ENCODE data around the gene PARG.
"Not testable (repeated sequence)": the region's sequence is repeated elsewhere in the genome, so short reads cannot be mapped to it uniquely, and the experiment has no call there.

The PARG gene

DNA sequence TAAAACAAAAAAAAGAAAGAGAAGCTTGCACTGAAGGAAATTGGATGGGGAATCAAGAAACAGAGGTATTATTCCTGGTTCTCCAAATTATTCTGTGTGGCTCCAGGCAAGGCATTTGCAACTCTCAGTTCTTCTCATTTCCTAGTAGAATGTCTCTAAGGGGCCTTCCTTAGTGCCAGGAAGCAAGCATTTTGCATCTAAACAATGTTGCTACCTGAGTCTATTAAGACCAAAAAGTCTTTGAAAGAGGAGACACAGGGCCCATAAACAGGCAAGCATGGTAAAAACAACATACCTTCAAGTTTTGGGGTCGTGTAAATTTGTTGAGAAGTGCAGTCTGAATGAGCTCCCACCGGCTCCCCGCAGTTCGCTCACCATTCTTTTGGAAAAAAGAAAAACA is 19.8 kb downstream of the PARG start:
- not testable (repeated sequence) for H2BK15ac ChIP-seq (ENCODE audit: low read depth, poor library complexity, severe bottlenecking); H3K4me2 ChIP-seq (ENCODE audit: low read length, poor library complexity, severe bottlenecking); H2BK120ac ChIP-seq (ENCODE audit: low read depth, low read length); H3K18ac ChIP-seq (ENCODE audit: low read depth in 1 of 2, low read length in 2 of 2); H3K14ac ChIP-seq (ENCODE audit: low read length in 2 of 2); H3K4ac ChIP-seq (ENCODE audit: low read depth in 1 of 2, low read length in 2 of 2); H4K91ac ChIP-seq (ENCODE audit: low read length); H3K9ac ChIP-seq (ENCODE audit: low read length); H3K79me1 ChIP-seq (replicated peaks; ENCODE audit: low read length, poor library complexity, severe bottlenecking); H3K27ac ChIP-seq (ENCODE audit: low read length, poor library complexity, severe bottlenecking); H2BK12ac ChIP-seq (ENCODE audit: low read length in 2 of 2); H3K36me3 ChIP-seq (ENCODE audit: control insufficient read depth in 1 of 2, insufficient read depth in 2 of 2, low read depth in 1 of 2, low read length in 2 of 2); H3K4me1 ChIP-seq (ENCODE audit: control insufficient read depth, insufficient read depth, low read depth, low read length); H2AFZ ChIP-seq (ENCODE audit: low read depth, low read length); H3K9me3 ChIP-seq (ENCODE audit: control insufficient read depth, low read length); DNase-seq; H3K23ac ChIP-seq (ENCODE audit: low read length in 2 of 2); H3K27me3 ChIP-seq (ENCODE audit: control insufficient read depth in 1 of 2, insufficient read depth in 1 of 2, low read length in 2 of 2); H4K8ac ChIP-seq (ENCODE audit: low read length); H3K4me3 ChIP-seq (ENCODE audit: insufficient read depth in 1 of 2, low read depth in 1 of 2, low read length in 2 of 2); H2AK5ac ChIP-seq (ENCODE audit: low read length, severe bottlenecking); H2BK5ac ChIP-seq (ENCODE audit: low read depth, low read length, poor library complexity, severe bottlenecking)
- no CpG with 5 or more reads among the region's 4 CpGs for WGBS

DNA sequence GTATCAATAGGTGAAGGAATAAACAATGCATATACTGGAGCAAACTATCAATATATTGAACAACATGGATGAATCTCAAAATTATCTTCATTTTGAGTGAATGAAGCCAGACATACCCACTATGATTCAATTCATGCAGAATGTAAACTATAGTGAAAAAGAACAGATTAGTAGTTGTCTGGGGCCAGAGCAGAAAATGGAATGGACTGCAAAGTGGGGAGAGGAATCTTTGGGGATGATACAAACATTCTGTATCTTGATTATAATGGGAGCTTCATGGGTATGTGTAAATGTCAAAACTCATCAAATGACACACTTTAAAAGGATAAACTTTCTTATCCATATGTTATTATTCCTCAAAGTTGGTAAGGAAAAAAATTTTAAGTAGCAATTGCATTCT is 23.9 kb downstream of the PARG start:
- not testable (repeated sequence) for H3K9ac ChIP-seq (ENCODE audit: low read length); H2AK5ac ChIP-seq (ENCODE audit: low read length, severe bottlenecking); H3K4me1 ChIP-seq (ENCODE audit: control insufficient read depth, insufficient read depth, low read depth, low read length); H3K14ac ChIP-seq (ENCODE audit: low read length in 2 of 2); H2BK5ac ChIP-seq (ENCODE audit: low read depth, low read length, poor library complexity, severe bottlenecking); H2AFZ ChIP-seq (ENCODE audit: low read depth, low read length); H3K23ac ChIP-seq (ENCODE audit: low read length in 2 of 2); H4K91ac ChIP-seq (ENCODE audit: low read length); H3K4me3 ChIP-seq (ENCODE audit: insufficient read depth in 1 of 2, low read depth in 1 of 2, low read length in 2 of 2); H3K18ac ChIP-seq (ENCODE audit: low read depth in 1 of 2, low read length in 2 of 2); H2BK12ac ChIP-seq (ENCODE audit: low read length in 2 of 2); H2BK120ac ChIP-seq (ENCODE audit: low read depth, low read length); H3K4me2 ChIP-seq (ENCODE audit: low read length, poor library complexity, severe bottlenecking); H3K27ac ChIP-seq (ENCODE audit: low read length, poor library complexity, severe bottlenecking); H3K9me3 ChIP-seq (ENCODE audit: control insufficient read depth, low read length); H4K8ac ChIP-seq (ENCODE audit: low read length); H3K27me3 ChIP-seq (ENCODE audit: control insufficient read depth in 1 of 2, insufficient read depth in 1 of 2, low read length in 2 of 2); H3K4ac ChIP-seq (ENCODE audit: low read depth in 1 of 2, low read length in 2 of 2); H2BK15ac ChIP-seq (ENCODE audit: low read depth, poor library complexity, severe bottlenecking); H3K79me1 ChIP-seq (replicated peaks; ENCODE audit: low read length, poor library complexity, severe bottlenecking)
- DNase-seq: peak; percentile 10
- H3K36me3 ChIP-seq (ENCODE audit: control insufficient read depth in 1 of 2, insufficient read depth in 2 of 2, low read depth in 1 of 2, low read length in 2 of 2): peaks cover 0 to 14% of the 10 kb centered on the region in 2 experiments

DNA sequence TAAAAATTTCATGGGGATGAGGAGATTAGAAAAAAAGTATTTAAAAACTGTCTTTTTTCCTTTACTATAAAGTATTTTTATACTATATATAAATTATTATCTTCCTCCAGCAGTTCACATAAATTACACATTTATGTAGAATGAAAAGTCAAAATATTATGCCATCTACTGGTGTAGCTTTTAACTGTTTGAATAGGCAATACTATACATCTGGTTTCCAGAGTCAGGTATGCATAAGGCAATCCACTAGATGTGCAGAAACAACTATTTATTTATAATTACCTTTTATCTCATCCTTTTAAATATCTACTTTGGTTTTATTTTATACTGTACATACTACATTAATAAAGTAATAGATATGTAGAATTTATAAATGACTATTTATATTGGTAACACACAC is 25.4 kb downstream of the PARG start:
- not testable (repeated sequence) for H3K4me1 ChIP-seq (ENCODE audit: control insufficient read depth, insufficient read depth, low read depth, low read length); H4K8ac ChIP-seq (ENCODE audit: low read length); H4K91ac ChIP-seq (ENCODE audit: low read length); H3K9ac ChIP-seq (ENCODE audit: low read length); H2BK120ac ChIP-seq (ENCODE audit: low read depth, low read length); H3K79me1 ChIP-seq (replicated peaks; ENCODE audit: low read length, poor library complexity, severe bottlenecking); H2BK5ac ChIP-seq (ENCODE audit: low read depth, low read length, poor library complexity, severe bottlenecking); H2AK5ac ChIP-seq (ENCODE audit: low read length, severe bottlenecking); H3K4me2 ChIP-seq (ENCODE audit: low read length, poor library complexity, severe bottlenecking); H2AFZ ChIP-seq (ENCODE audit: low read depth, low read length); H3K18ac ChIP-seq (ENCODE audit: low read depth in 1 of 2, low read length in 2 of 2); H3K9me3 ChIP-seq (ENCODE audit: control insufficient read depth, low read length); H3K4ac ChIP-seq (ENCODE audit: low read depth in 1 of 2, low read length in 2 of 2); H2BK12ac ChIP-seq (ENCODE audit: low read length in 2 of 2); H3K4me3 ChIP-seq (ENCODE audit: insufficient read depth in 1 of 2, low read depth in 1 of 2, low read length in 2 of 2); H3K14ac ChIP-seq (ENCODE audit: low read length in 2 of 2); H3K27me3 ChIP-seq (ENCODE audit: control insufficient read depth in 1 of 2, insufficient read depth in 1 of 2, low read length in 2 of 2); DNase-seq; H3K23ac ChIP-seq (ENCODE audit: low read length in 2 of 2); H3K36me3 ChIP-seq (ENCODE audit: control insufficient read depth in 1 of 2, insufficient read depth in 2 of 2, low read depth in 1 of 2, low read length in 2 of 2); H2BK15ac ChIP-seq (ENCODE audit: low read depth, poor library complexity, severe bottlenecking); H3K27ac ChIP-seq (ENCODE audit: low read length, poor library complexity, severe bottlenecking)

DNA sequence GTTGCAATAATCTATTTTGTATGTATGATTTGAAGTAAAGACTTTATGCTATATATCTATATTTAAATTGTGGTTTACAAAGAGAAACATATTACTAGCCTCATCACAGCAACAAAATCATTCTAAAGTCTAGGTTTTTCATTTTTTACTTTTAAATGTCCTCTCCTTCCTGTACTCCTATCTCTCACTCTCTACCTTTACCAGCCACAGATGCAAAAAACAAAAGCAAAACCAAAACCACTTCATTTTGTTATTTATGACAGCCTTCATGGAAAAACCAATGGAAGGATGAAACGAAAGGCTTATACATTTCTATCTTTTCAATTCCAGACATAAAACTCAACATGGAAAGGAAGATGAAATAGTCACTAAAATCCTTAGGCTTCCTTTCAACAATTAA is 31.5 kb downstream of the PARG start:
- DNase-seq; H3K79me1 ChIP-seq (replicated peaks; ENCODE audit: low read length, poor library complexity, severe bottlenecking): not testable (repeated sequence)
- WGBS: no CpG with 5 or more reads among the region's 1 CpG

More for the DNA sequence above, 31.5 kb downstream of the PARG start:
- not testable (repeated sequence) for H3K4me1 ChIP-seq (ENCODE audit: control insufficient read depth, insufficient read depth, low read depth, low read length); H2BK12ac ChIP-seq (ENCODE audit: low read length in 2 of 2); H2AK5ac ChIP-seq (ENCODE audit: low read length, severe bottlenecking); H3K27ac ChIP-seq (ENCODE audit: low read length, poor library complexity, severe bottlenecking); H3K14ac ChIP-seq (ENCODE audit: low read length in 2 of 2); H3K4ac ChIP-seq (ENCODE audit: low read depth in 1 of 2, low read length in 2 of 2); H3K27me3 ChIP-seq (ENCODE audit: control insufficient read depth in 1 of 2, insufficient read depth in 1 of 2, low read length in 2 of 2); H3K9me3 ChIP-seq (ENCODE audit: control insufficient read depth, low read length); H3K23ac ChIP-seq (ENCODE audit: low read length in 2 of 2); H4K91ac ChIP-seq (ENCODE audit: low read length); H3K18ac ChIP-seq (ENCODE audit: low read depth in 1 of 2, low read length in 2 of 2); H3K9ac ChIP-seq (ENCODE audit: low read length); H3K4me2 ChIP-seq (ENCODE audit: low read length, poor library complexity, severe bottlenecking); H4K8ac ChIP-seq (ENCODE audit: low read length); H3K4me3 ChIP-seq (ENCODE audit: insufficient read depth in 1 of 2, low read depth in 1 of 2, low read length in 2 of 2); H2BK15ac ChIP-seq (ENCODE audit: low read depth, poor library complexity, severe bottlenecking); H3K36me3 ChIP-seq (ENCODE audit: control insufficient read depth in 1 of 2, insufficient read depth in 2 of 2, low read depth in 1 of 2, low read length in 2 of 2); H2AFZ ChIP-seq (ENCODE audit: low read depth, low read length); H2BK120ac ChIP-seq (ENCODE audit: low read depth, low read length); H2BK5ac ChIP-seq (ENCODE audit: low read depth, low read length, poor library complexity, severe bottlenecking)

Data from mesenchymal stem cell (in vitro differentiated cells and primary cell).